Adipose tissue (tissue), 3 donors: ENCODE results near the gene VPS4A. TPM values are rescaled to one million over a fixed set of nuclear protein-coding genes. Genes with fewer than 3 reads are reported as not detected.
"Not testable (repeated sequence)": the region's sequence is repeated elsewhere in the genome, so short reads cannot be mapped to it uniquely, and the experiment has no call there.

Experiments
- H3K27ac ChIP-seq: one replicate; pipeline ENCODE4 v1.5.1; 2013; ENCODE audit warnings: low read depth, low read length
- WGBS, 3 donors: extraction: QIAGEN DNeasy Blood & Tissue Kit; methylation state at CpG; one replicate each; pipeline ENCODE4 v1.1.7; 2013; 5-methylcytosine and 5-hydroxymethylcytosine counted together
- polyA plus RNA-seq, 3 donors: library from polyadenylated mRNA; stranded (reverse); fragments of 200-250 nt; gene quantifications; one replicate each; pipeline ENCODE4 v1.2.3, GENCODE V29; 2013
- donor health status: healthy with polysubstance abuse.
- donor health status: Bipolar disorder and iron deficiency.
- donor health status: healthy.

Gene VPS4A
- polyA plus RNA-seq = 10 to 100 TPM; 27.0 to 42.6 (median 27.6) TPM

- H3K27ac ChIP-seq = no peak within 1 kb of the TSS
- 9% methylated on average over 65 to 70 of the region's 70 CpGs for WGBS, 3 donors
These were observed at the start of gene VPS4A for GRCh38 chr16:69310653-69311532. TSS of gene VPS4A (plus strand) at chr16:69311350. CDS start at chr16:69311512, 162 bp downstream.

GRCh38 chr16:69266334-69267063, 44.7 kb upstream of the VPS4A start:
- 54 to 69% (median 66%) methylated on average over 4 of the region's 4 CpGs for WGBS, 3 donors
- H3K27ac ChIP-seq = no peak overlapping the region

GRCh38 chr16:69267633-69268032, 43.5 kb upstream of the VPS4A start:
- H3K27ac ChIP-seq = no peak overlapping the region
- WGBS, 3 donors = 79 to 87% (median 81%) methylated on average over 4 of the region's 4 CpGs

GRCh38 chr16:69270395-69270794, 40.8 kb upstream of the VPS4A start:
- 68 to 87% (median 80%) methylated on average over 3 of the region's 3 CpGs for WGBS, 3 donors
- H3K27ac ChIP-seq = no peak overlapping the region

- no peak overlapping the region for H3K27ac ChIP-seq
- 75 to 93% (median 77%) methylated on average over 2 of the region's 2 CpGs for WGBS, 3 donors
These were observed 40.3 kb upstream of the VPS4A start for GRCh38 chr16:69270831-69271230.

GRCh38 chr16:69273009-69273408, 38.1 kb upstream of the VPS4A start:
- no peak overlapping the region for H3K27ac ChIP-seq
- 80 to 90% (median 82%) methylated on average over 4 of the region's 4 CpGs for WGBS, 3 donors

- no peak overlapping the region for H3K27ac ChIP-seq
These were observed 36.4 kb upstream of the VPS4A start for GRCh38 chr16:69274699-69275235.

GRCh38 chr16:69276148-69277115, 34.7 kb upstream of the VPS4A start:
- 44 to 63% (median 49%) methylated on average over 7 of the region's 7 CpGs for WGBS, 3 donors
- no peak overlapping the region for H3K27ac ChIP-seq

More at GRCh38 chr16:69274699-69275235, 36.4 kb upstream of the VPS4A start:
- whole genome bisulfite sequencing, 3 donors = 73 to 89% (median 75%) methylated on average over 4 of the region's 4 CpGs

- 29 to 62% (median 53%) methylated on average over 1 of the region's 1 CpG for WGBS, 3 donors
- no peak overlapping the region for H3K27ac ChIP-seq
These were observed 33.7 kb upstream of the VPS4A start for GRCh38 chr16:69277413-69277812.

GRCh38 chr16:69283851-69284250, 27.3 kb upstream of the VPS4A start:
- H3K27ac ChIP-seq = no peak overlapping the region
- WGBS, 3 donors = 69 to 81% (median 75%) methylated on average over 4 of the region's 4 CpGs

- 82 to 87% (median 84%) methylated on average over 4 of the region's 4 CpGs for WGBS, 3 donors
- no peak overlapping the region for H3K27ac ChIP-seq
These were observed 25.9 kb upstream of the VPS4A start for GRCh38 chr16:69285240-69285639.

GRCh38 chr16:69286941-69287713, 24.0 kb upstream of the VPS4A start:
- WGBS, 3 donors = 45 to 54% (median 49%) methylated on average over 13 of the region's 13 CpGs
- H3K27ac ChIP-seq = no peak overlapping the region

GRCh38 chr16:69291657-69292056, 19.5 kb upstream of the VPS4A start:
- WGBS, 3 donors = 92 to 95% (median 95%) methylated on average over 9 of the region's 9 CpGs
- not testable (repeated sequence) for H3K27ac ChIP-seq

GRCh38 chr16:69293401-69293800, 17.7 kb upstream of the VPS4A start:
- WGBS, 3 donors = 60 to 68% (median 64%) methylated on average over 3 of the region's 3 CpGs
- H3K27ac ChIP-seq = no peak overlapping the region

GRCh38 chr16:69294051-69294450, 17.1 kb upstream of the VPS4A start:
- no peak overlapping the region for H3K27ac ChIP-seq
- WGBS, 3 donors = 88 to 100% (median 92%) methylated on average over 1 of the region's 1 CpG

GRCh38 chr16:69296771-69297170, 14.4 kb upstream of the VPS4A start:
- WGBS, 3 donors = 94 to 98% (median 96%) methylated on average over 7 of the region's 7 CpGs
- not testable (repeated sequence) for H3K27ac ChIP-seq

GRCh38 chr16:69298261-69298660, 12.9 kb upstream of the VPS4A start:
- 97 to 100% (median 98%) methylated on average over 4 of the region's 4 CpGs for WGBS, 3 donors
- no peak overlapping the region for H3K27ac ChIP-seq
